NCI-H446 (cell line): Measurements from ENCODE around the gene KRTAP5-1.

Experiments used
- DNase-seq, 2 experiments: peaks; one replicate each; lab custom pipeline; 2025; lab: John Stamatoyannopoulos, UW

The KRTAP5-1 gene

DNA sequence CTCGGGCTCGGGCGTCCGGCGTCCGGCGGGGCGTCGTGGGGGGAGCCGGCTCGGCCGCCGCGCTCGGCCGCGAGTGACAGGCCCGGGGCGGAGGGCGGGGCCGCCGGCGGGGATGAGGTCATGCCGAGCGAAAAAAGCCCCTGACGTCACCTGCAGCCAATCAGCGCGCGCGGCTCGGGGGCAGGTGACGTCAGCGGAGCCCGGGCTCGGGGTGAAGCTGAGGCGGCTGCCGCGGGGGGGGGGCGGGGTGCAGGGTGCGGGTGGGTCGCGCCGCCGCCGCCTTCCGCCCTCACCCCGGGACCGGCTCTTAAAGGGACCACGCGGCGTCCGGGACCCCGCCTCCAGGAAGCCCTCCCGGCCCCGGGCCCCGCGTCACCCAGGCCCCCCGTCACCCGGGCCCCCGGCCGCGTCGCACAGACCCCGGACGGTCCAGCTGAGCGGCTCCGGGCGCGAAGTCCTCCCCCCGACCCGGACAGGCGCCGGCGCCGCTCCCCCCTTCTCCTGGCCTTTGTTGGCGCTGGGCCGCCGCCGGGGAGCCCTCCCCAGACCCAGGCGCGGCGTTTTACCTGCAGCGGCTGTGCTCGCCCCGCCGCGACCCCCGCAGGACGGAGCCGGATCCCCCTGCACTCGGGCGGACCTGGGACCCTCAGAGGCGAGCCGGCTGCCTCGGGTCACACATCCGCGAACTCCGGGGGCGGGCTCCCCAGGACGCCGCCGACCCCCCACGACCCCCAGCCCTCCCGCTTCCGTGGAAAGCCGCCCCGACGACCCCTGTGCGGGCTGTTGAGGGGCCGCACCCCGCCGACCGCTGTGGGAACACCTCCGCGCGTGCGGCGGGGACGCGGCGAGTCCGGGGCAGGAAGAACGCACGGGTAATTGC, 12.6 kb downstream of the KRTAP5-1 start, which contains the start of gene DUSP8:
DUSP8 (minus strand) TSS at position 75 of the 880 bp plus-strand sequence. CDS start 6,445 bp downstream, outside the sequence.
- DNase-seq = peak; percentile 77 to 93

DNA sequence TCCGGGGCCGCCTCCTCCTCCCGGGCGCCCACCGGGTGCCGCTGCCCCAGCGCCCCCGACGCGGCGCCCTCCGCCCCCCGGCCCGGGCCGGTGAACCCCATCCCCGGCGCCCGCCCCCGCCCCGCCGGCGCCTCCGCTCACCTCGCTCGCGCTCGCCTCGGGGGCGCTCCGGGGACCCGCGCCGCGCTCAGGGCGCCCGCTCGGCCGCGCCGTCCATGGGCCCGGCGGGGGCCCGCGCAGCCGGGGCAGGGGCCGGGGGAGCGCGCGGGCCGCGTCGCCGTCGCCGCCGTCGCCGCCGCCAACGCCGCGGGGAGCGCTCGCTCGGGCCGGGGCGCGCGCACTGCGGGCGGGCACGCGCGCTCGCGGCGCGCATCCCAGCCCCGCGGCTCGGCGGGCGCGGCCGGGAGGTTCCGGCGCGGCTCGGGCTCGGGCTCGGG, 13.3 kb downstream of the KRTAP5-1 start:
- DNase-seq = no peak

DNA sequence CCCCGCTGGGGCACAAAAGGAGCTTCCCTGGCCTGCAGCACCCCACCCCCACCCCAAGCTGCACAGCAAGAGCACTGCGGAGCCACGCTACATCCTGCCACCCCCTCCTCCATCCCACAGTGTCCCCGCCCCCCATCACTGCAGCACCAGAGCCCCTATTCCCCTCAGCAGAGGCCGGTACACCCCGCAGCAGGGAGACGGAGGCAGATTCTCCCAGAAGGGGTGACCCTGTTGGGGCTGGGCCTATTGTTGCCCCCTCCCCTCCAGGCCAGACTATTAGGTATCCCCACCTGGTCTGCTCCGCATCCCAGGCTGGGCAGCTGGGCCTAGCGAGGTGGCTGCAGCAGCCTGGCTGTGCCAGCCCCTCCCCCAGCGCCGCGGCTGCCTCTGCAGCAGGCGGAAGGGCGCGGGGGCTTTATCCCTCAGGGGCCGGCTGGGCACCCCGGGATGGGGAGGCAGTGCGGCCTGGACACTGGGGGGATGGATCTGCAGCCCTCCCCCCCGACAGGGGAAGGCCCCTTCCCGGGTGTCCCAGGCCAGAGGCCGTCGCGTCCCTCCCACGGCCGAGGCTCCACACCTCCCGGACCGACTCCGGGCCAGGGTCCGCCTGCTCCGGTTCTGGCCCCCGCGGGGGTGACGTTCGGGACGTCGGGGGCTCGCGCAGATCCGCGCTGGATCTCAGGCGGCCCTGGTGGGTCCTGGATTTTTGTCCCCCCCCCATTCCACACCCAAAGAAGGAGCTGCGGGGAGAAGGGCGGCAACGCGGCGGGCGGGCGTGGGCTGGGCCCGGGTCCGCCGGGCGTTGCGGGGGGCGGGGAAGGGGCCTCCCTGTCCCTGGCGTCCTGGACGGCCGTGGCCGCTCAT, 14.0 kb downstream of the KRTAP5-1 start:
- DNase-seq = peak in 1 of 2 experiments; percentile 21

DNA sequence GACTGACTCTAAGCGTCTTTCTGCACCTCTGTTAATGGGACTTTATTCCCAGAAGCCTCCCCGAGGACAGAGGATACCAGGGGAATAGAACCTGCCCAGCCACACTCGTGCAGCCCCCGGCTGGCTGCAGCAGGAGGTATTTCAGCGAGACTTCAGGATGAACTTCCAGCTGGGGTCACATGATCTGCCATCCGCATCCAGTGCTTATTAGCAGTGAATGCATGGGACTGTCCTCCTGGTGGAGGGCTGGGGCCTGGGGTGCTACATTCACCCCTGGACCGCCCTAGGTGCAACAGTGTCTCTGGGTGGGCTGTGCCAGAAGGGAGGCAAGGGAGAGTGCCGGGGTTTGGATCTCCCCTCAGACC, 14.6 kb downstream of the KRTAP5-1 start:
- no peak for DNase-seq

GRCh38 chr11:1570001-1570453, 15.1 kb downstream of the KRTAP5-1 start:
- DNase-seq = no peak

GRCh38 chr11:1569251-1569780, 15.8 kb downstream of the KRTAP5-1 start:
- DNase-seq = no peak

DNA sequence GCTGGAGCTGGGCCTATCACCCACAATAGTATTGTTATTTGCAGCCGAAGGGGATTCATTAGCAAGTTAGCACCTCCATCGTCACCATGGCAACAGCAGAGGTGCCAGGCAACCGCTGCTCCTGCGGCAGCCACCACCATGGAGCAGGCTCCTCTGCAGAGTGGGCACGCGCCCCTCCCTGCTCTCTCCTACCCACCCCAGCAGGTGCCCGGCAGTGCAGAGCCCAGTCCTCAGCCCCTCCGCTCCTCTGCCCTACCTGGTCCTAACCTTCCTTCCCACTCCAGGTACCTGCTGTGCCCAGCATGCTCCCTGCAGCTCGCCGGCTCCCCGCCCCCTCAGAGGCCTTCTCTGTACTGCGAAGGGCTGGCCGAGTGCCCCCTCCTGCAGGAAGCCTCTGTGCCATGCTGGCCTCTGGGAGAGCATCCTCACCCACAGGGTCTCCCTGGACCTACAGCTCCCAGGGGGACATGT, 16.6 kb downstream of the KRTAP5-1 start:
- DNase-seq = no peak

DNA sequence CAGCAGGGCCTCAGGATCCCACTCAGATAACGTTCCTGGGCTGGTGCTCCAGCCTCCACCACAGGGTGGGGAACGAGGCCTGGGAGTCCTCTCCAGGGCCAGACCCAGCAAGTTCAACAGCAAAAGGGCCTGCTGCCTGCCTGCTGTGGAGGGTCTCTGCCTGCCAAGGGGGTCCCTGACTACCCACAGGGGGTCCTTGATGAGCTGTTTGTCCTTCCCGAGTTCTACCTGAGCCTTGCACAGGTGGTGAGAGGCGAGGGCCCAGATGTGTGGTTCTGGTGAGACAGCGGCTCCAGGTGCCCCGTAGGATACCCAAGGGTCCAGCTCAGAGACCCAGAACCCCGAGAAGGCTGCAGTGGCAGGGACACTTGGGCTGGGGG, 17.4 kb downstream of the KRTAP5-1 start:
- no peak for DNase-seq

DNA sequence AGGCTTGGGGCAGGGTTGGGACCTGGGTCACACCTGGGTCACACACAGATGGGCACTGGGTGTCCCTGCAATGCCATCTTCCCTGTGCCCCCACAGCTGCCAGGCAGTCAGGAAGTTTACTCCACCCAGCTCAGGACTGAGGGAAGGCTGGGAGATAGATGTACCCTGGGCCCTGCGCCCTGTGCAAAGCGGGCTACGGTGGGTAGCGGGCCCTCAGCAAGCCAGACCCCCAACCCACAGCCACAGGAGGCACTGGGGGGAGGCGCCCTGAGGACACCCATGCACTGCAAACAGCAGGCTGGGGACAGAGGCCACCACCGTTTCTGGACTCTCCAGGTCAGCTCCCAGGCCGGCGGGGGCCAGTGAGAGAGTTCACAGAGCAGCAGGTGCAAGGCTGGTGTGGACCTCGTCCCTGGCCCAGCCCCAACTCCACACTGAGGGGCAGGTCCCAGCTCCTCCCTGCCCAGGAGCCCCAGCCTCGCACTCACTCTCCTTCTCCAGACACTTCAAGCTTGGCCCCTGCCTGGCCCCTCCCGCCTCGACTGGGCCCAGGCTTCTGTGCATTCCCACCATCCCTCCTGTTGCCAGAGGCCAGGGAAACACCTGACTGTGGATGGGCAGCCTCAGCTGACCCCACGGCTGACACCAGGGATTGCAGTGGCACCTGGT, 17.9 kb downstream of the KRTAP5-1 start:
- DNase-seq = no peak

- DNase-seq = no peak
Measured at GRCh38 chr11:1566381-1567051, 18.6 kb downstream of the KRTAP5-1 start.

DNA sequence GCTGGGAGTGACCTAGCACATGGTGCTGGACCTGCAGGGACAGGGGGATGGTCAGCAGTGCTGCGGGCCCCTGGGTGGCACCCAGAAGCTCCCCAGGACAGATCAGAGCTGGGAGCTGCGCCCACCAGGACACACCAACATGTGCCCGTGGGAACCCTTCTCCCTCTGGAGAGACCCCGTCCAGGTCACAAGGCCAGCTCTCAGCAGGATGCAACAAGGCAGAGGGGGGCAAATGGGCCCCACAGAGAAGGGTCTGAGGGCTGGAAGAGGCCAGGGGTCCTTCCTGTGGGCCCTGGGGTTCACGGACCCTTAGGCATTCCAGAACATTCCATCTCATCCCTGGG, 19.2 kb downstream of the KRTAP5-1 start:
- no peak for DNase-seq

GRCh38 chr11:1565173-1565903, 19.7 kb downstream of the KRTAP5-1 start:
- DNase-seq = no peak

DNA sequence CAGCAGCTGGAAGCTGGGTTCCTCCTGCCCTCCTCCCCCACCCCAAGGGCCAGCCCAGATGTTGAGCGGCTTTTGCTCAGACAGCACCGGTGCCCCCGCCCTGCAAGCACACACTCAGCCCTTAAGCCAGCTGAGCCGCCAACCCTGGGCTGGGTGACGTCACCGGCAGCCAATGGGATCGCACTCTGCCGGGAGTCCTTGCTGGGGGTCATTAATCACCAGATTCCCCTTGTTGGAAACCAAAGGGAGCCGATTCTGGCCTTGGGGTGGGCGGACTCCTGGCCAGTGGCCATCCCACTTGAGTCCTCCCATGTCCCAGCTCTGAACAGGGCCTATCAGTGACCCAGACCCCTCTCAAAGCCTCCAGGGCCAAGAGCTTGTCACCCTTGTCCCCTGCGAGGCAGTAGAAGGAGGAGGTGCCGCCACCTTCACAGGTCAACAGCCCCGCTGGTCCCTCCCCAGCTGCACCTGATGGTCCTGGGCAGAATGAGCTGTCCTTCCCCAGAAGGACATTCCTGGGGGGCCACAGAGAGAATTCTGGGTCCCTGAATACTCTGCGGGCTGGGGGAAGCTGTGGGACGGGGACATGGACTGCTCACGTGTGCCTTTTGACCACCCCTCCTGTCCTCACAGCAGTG, 20.4 kb downstream of the KRTAP5-1 start:
- peak in 1 of 2 experiments; percentile 57 for DNase-seq

- no peak for DNase-seq
Measured at GRCh38 chr11:1563697-1564534, 21.2 kb downstream of the KRTAP5-1 start.

DNA sequence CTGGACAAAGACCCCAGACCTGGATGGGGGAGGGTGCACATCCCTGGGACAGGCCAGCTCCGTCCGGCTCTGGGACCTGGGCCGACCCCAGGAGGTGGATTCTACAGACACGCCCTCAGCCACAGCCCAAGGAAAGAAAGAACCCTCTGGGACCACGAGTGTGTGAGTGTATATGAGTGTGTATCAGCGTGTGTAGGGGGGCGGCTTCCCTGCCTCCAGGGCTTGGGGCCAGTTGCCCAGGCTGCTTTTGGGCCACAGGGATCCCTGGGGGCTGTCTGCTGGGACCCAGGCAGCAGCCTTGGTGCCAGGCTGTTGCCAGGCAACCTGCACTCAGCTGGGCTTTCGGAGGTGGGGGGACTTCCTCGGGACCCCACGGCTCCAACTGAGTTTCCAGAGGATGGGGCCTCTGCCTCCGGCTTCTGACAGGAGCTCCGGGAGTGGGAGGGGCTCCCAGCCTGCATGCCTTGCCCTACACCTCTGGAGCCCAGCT, 21.9 kb downstream of the KRTAP5-1 start:
- DNase-seq = no peak

DNA sequence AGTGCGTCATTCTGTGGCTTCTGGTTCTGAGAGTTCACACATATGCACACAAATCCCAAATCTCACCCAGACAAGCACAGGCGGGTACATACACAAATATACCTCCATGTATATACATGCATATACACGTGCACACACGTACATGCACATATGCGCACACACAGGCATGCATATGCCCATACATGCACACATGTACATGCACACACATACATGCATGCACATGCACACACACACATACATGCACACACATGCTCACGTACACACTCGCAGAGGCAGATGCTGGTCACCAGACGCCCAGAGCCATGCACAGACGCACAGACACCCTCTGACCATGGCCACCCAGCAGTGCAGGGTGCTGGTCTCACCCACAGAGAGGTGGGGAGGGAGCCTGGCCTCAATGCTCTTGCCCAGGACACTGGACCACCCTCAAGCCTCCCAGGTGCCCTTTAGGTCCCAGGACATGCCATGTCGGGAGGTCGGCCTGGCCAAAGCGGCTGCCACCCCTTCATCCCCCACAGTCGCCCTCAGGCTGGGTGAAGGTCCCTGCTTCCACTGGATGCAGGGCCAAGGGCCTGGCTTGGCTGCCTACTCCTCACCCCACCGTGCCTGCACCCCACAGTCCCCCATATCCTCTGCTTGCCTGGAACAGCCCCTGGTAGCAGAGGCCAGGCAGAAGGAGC, 22.5 kb downstream of the KRTAP5-1 start:
- DNase-seq = no peak

GRCh38 chr11:1561955-1562354, 23.1 kb downstream of the KRTAP5-1 start:
- no peak for DNase-seq

GRCh38 chr11:1561266-1561665, 23.8 kb downstream of the KRTAP5-1 start:
- no peak for DNase-seq
